Suprapubic skin (tissue), 3 donors: ENCODE results near the gene DNAAF8.

Experiments
- POLR2A ChIP-seq, 2 donors: fragments of 450-650 bp; IDR thresholded peaks; one replicate each; pipeline ENCODE4 v1.6.1; 2017; ENCODE audit warnings: antibody characterized with exemption in 2 of 2, mild to moderate bottlenecking in 2 of 2, moderate library complexity in 2 of 2
- TF ChIP-seq, protein P1 (sequence below), 2 donors: fragments of 200-600 bp in 1 of 2; fragments of 450-650 bp in 1 of 2; sonication (generic) in 1 of 2; IDR thresholded peaks; one replicate each; pipeline ENCODE4 v1.5.1; 2016 to 2019; ENCODE audit warnings: antibody characterized with exemption in 2 of 2, mild to moderate bottlenecking in 1 of 2, moderate library complexity in 1 of 2

DNA sequence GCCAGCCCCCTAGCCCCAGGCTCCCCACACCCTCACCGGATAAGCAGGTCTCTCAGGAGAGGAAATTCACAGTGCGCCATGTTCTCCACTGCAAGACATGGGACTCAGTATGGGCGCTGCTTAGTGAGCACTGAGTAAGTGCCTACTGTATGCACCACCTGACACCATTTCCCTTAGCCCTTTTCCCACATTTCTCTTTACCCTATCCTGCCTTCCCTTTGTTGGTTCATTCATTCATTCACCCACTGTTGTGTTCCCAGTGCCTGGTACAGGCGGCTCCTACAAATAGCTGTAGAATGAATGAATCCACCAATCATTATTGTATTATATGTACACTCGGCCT lies 43.7 kb downstream of the DNAAF8 start:
- TF ChIP-seq, protein P1, sequence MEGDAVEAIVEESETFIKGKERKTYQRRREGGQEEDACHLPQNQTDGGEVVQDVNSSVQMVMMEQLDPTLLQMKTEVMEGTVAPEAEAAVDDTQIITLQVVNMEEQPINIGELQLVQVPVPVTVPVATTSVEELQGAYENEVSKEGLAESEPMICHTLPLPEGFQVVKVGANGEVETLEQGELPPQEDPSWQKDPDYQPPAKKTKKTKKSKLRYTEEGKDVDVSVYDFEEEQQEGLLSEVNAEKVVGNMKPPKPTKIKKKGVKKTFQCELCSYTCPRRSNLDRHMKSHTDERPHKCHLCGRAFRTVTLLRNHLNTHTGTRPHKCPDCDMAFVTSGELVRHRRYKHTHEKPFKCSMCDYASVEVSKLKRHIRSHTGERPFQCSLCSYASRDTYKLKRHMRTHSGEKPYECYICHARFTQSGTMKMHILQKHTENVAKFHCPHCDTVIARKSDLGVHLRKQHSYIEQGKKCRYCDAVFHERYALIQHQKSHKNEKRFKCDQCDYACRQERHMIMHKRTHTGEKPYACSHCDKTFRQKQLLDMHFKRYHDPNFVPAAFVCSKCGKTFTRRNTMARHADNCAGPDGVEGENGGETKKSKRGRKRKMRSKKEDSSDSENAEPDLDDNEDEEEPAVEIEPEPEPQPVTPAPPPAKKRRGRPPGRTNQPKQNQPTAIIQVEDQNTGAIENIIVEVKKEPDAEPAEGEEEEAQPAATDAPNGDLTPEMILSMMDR (IDR thresholded peaks at IDR 0.05) = no peak
- TF ChIP-seq POLR2A (IDR thresholded peaks at IDR 0.05) = no peak
